Karpas-422 (cell line): ENCODE measurements around the gene LYSMD4. TPM values are rescaled to one million over a fixed set of nuclear protein-coding genes. Genes with fewer than 3 reads are reported as not detected.

ENCODE experiments used
- DNase-seq: peaks from one replicate; pipeline ENCODE4 v3.0.0-alpha.2; 2015
- H2AFZ ChIP-seq: fragments of 200-600 bp; sonication (generic); 2 replicates; pipeline ENCODE4 v1.6.1; 2014; ENCODE audit warnings: antibody characterized with exemption, low read length, mixed read lengths
- H3K27ac ChIP-seq: fragments of 200-600 bp; sonication (generic); 2 replicates; pipeline ENCODE4 v1.5.1; 2014; ENCODE audit warnings: mild to moderate bottlenecking, low read length, moderate library complexity
- H3K27me3 ChIP-seq: fragments of 200-600 bp; sonication (generic); 2 replicates; pipeline ENCODE4 v1.6.1; 2014; ENCODE audit warnings: low read length, mixed read lengths
- H3K36me3 ChIP-seq: fragments of 200-600 bp; sonication (generic); 2 replicates; pipeline ENCODE4 v1.6.1; 2014; ENCODE audit warnings: low read length, mixed read lengths; ENCODE audit not compliant: insufficient read depth
- H3K4me1 ChIP-seq: fragments of 200-600 bp; sonication (generic); 2 replicates; pipeline ENCODE4 v1.6.1; 2014; ENCODE audit warnings: mild to moderate bottlenecking, low read length, mixed read lengths
- H3K4me2 ChIP-seq: fragments of 200-600 bp; sonication (generic); 2 replicates; pipeline ENCODE4 v1.6.1; 2014; ENCODE audit warnings: low read length, low read depth, mild to moderate bottlenecking; ENCODE audit not compliant: poor library complexity, severe bottlenecking
- H3K4me3 ChIP-seq: fragments of 200-600 bp; sonication (generic); 2 replicates; pipeline ENCODE4 v1.5.1; 2014; ENCODE audit warnings: mild to moderate bottlenecking, antibody characterized with exemption, low read length, mixed read lengths
- H3K79me2 ChIP-seq: fragments of 200-600 bp; sonication (generic); 2 replicates; pipeline ENCODE4 v1.6.1; 2014; ENCODE audit warnings: mild to moderate bottlenecking, low read length, mixed read lengths
- H3K9ac ChIP-seq: fragments of 200-600 bp; sonication (generic); 2 replicates; pipeline ENCODE4 v1.6.0; 2014; ENCODE audit warnings: low read length
- H3K9me2 ChIP-seq: fragments of 200-600 bp; sonication (generic), shearing (Covaris generic); replicated peaks from 2 replicates; pipeline ENCODE4 v1.6.0; 2014; ENCODE audit warnings: mild to moderate bottlenecking, low read length, moderate library complexity; ENCODE audit not compliant: insufficient read depth
- H3K9me3 ChIP-seq: fragments of 300-700, 200-600 bp; sonication (generic); 2 replicates; pipeline ENCODE4 v1.6.1; 2014; ENCODE audit warnings: low read length, mixed read lengths
- H4K20me1 ChIP-seq: fragments of 200-600 bp; sonication (generic); 2 replicates; pipeline ENCODE4 v1.6.1; 2014; ENCODE audit warnings: mild to moderate bottlenecking, antibody characterized with exemption, low read length, low read depth; ENCODE audit not compliant: insufficient read depth
- small RNA-seq: library from RNA; depleted of rRNA; stranded (forward); fragments of <200 nt; gene quantifications from one replicate; pipeline ENCODE3, GENCODE V24; 2014
- total RNA-seq: library from RNA; depleted of rRNA; stranded (reverse); fragments of >200 nt; shearing (Covaris generic); gene quantifications from 2 replicates; pipeline ENCODE4 v1.2.3, GENCODE V29; 2014; ENCODE audit warnings: low replicate concordance; rRNA removed

The LYSMD4 gene
- total RNA-seq, 1 experiment from 2014 or later, result 10.1 TPM

- Histone ChIP-seq H3K79me2 (peaks cover 67% of the 10 kb centered on the region), H3K9ac (no peak overlapping the region), H2AFZ (no peak overlapping the region), H3K27ac (no peak overlapping the region), H3K9me2 (no peaks in the 10 kb centered on the region), H3K9me3 (no peaks in the 10 kb centered on the region), H3K4me3 (no peak overlapping the region), H3K27me3 (no peaks in the 10 kb centered on the region), H4K20me1 (no peaks in the 10 kb centered on the region), H3K4me2 (no peak overlapping the region), H3K36me3 (peaks cover 57% of the 10 kb centered on the region), H3K4me1 (no peaks in the 10 kb centered on the region)
- DNase-seq, result no peak
These were observed 46.9 kb downstream of the LYSMD4 start for GRCh38 chr15:99686290-99686689.

GRCh38 chr15:99683000-99683670 is 50.1 kb downstream of the LYSMD4 start:
- DNase-seq, result no peak
- H3K4me2 ChIP-seq, result no peak overlapping the region
- H3K9ac ChIP-seq, result no peak overlapping the region
- H3K27me3 ChIP-seq, result no peaks in the 10 kb centered on the region
- H3K9me2 ChIP-seq, result no peaks in the 10 kb centered on the region
- no peaks in the 10 kb centered on the region for H3K9me3 ChIP-seq
- H4K20me1 ChIP-seq, result no peaks in the 10 kb centered on the region
- no peak overlapping the region for H2AFZ ChIP-seq
- H3K4me3 ChIP-seq, result no peak overlapping the region
- peaks cover 64% of the 10 kb centered on the region for H3K36me3 ChIP-seq
- H3K4me1 ChIP-seq, result no peaks in the 10 kb centered on the region
- H3K27ac ChIP-seq, result no peak overlapping the region
- H3K79me2 ChIP-seq, result peaks cover 87% of the 10 kb centered on the region

GRCh38 chr15:99682455-99682854 is 50.8 kb downstream of the LYSMD4 start:
- Histone ChIP-seq H3K4me3 (no peak overlapping the region), H3K27me3 (no peaks in the 10 kb centered on the region), H3K4me1 (no peaks in the 10 kb centered on the region), H3K36me3 (peaks cover 70% of the 10 kb centered on the region), H2AFZ (no peak overlapping the region), H3K9me3 (no peaks in the 10 kb centered on the region), H4K20me1 (no peaks in the 10 kb centered on the region), H3K4me2 (no peak overlapping the region), H3K79me2 (peaks cover 84% of the 10 kb centered on the region), H3K27ac (no peak overlapping the region), H3K9ac (no peak overlapping the region), H3K9me2 (no peaks in the 10 kb centered on the region)
- no peak for DNase-seq

GRCh38 chr15:99681990-99682389 is 51.2 kb downstream of the LYSMD4 start:
- no peak overlapping the region for H3K9ac ChIP-seq
- DNase-seq, result no peak
- peaks cover 69% of the 10 kb centered on the region for H3K36me3 ChIP-seq
- no peak overlapping the region for H3K4me3 ChIP-seq
- no peaks in the 10 kb centered on the region for H3K9me2 ChIP-seq
- H3K27me3 ChIP-seq, result no peaks in the 10 kb centered on the region
- no peaks in the 10 kb centered on the region for H3K4me1 ChIP-seq
- no peak overlapping the region for H3K27ac ChIP-seq
- no peaks in the 10 kb centered on the region for H4K20me1 ChIP-seq
- H3K9me3 ChIP-seq, result no peaks in the 10 kb centered on the region
- no peak overlapping the region for H3K4me2 ChIP-seq
- no peak overlapping the region for H2AFZ ChIP-seq
- H3K79me2 ChIP-seq, result peaks cover 81% of the 10 kb centered on the region

GRCh38 chr15:99680276-99680675 is 53.0 kb downstream of the LYSMD4 start:
- Histone ChIP-seq H3K27ac (no peak overlapping the region), H2AFZ (no peak overlapping the region), H4K20me1 (no peaks in the 10 kb centered on the region)

GRCh38 chr15:99677540-99678134 is 55.6 kb downstream of the LYSMD4 start:
- no peak for DNase-seq
- H3K9ac ChIP-seq, result no peak overlapping the region
- H3K27me3 ChIP-seq, result no peaks in the 10 kb centered on the region
- H3K9me3 ChIP-seq, result no peaks in the 10 kb centered on the region
- no peaks in the 10 kb centered on the region for H4K20me1 ChIP-seq
- no peak overlapping the region for H3K4me3 ChIP-seq
- H3K36me3 ChIP-seq, result peaks cover 78% of the 10 kb centered on the region
- H3K4me2 ChIP-seq, result no peak overlapping the region
- no peaks in the 10 kb centered on the region for H3K9me2 ChIP-seq
- no peak overlapping the region for H3K27ac ChIP-seq
- peaks cover 63% of the 10 kb centered on the region for H3K79me2 ChIP-seq
- H3K4me1 ChIP-seq, result no peaks in the 10 kb centered on the region
- H2AFZ ChIP-seq, result no peak overlapping the region

More at GRCh38 chr15:99680276-99680675, 53.0 kb downstream of the LYSMD4 start:
- Histone ChIP-seq H3K27me3 (no peaks in the 10 kb centered on the region), H3K4me3 (no peak overlapping the region), H3K79me2 (peaks cover 69% of the 10 kb centered on the region), H3K4me2 (no peak overlapping the region), H3K4me1 (no peaks in the 10 kb centered on the region), H3K9ac (no peak overlapping the region), H3K9me3 (no peaks in the 10 kb centered on the region), H3K9me2 (no peaks in the 10 kb centered on the region), H3K36me3 (peaks cover 70% of the 10 kb centered on the region)
- DNase-seq, result no peak

Small RNA genes lying within 50 kb of the gene (small RNA-seq; reads per million reads assigned to genes)
- not detected for gene RF00019

Other genes starting within 250 kb of the LYSMD4 start
- 98.2 and 144 TPM in 2 replicates for gene MEF2A, start 167.5 kb downstream of the LYSMD4 start, total RNA-seq